GM18909 (cell line): ENCODE results near the gene GLI1.
"Not testable (repeated sequence)": the region's sequence is repeated elsewhere in the genome, so short reads cannot be mapped to it uniquely, and the experiment has no call there.

Experiments
- ATAC-seq: cut with Tn5 transposase; IDR thresholded peaks from one replicate; pipeline ENCODE4 v1.9.1; 2021; ENCODE audit warnings: mild to moderate bottlenecking; ENCODE audit not compliant: unreplicated experiment, poor library complexity

The GLI1 gene

DNA sequence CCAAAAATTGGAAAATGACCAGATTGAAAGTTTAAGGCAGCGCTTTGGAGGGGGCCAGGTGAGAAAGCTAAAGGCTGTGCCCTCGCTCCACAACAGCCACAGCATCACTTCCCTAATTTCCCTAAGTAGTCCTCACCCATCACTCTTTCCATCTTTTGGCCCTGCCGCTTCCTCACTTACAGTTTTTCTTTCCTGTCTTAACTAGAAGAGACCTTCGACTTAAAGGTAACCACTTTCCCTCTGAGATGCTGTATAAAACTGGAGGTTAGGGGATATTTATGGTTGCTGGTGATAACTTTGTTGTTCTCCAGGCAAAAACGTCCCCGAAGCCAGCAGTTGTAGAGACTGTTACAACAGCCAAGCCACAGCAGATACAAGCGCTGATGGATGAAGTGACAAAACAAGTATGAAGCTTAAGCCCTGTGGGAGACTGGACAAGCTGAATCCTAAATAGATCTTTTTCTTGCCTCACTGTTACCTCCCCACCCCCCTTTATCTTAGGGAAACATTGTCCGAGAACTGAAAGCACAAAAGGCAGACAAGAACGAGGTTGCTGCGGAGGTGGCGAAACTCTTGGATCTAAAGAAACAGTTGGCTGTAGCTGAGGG, 56.5 kb downstream of the GLI1 start:
- no peak for ATAC-seq

DNA sequence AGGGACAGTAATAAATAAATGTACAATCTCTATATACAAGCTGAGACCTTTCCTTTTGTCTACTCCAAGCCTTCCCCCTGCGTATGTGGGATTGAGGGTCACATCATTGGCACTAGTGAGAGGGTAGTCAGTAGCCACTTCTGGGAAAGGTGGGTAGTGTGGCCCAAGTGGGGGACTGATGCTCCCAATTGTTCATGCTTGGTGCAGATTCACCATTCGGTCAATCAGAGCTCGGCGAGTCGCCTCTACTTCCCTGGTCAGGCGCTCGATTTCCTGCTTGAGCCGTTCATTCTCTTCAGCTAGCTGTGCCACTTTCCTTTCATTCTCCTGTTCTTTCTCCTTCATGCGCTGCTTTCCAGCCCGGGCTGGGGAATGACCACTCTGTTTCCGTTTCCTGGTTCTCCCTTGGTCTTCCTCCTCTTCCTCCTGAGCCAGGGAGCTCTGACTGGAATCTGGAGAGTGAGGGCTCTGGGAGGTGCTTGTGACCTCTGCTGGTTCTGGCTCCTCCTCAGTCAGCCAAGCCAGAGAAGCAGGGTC, 57.1 kb downstream of the GLI1 start:
- ATAC-seq, result no peak

DNA sequence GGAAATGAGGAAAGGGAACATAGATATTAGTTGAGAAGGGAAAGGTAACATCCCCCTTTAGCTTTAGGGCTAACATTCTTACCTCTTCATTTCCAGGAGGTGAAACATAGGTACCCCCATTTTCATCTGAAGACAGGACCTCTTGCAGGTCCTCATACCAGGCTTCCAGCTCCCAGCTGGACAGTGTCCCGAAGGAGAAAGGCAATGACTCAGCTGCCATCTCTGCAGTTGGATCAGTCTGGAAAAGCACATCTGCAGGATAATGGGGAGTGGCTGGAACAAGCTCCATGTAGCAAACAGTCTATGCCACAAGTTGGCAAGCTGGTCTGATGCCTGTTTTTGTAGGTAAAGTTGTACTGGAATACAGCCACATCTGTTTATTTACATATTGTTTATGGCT, 57.6 kb downstream of the GLI1 start:
- no peak for ATAC-seq

DNA sequence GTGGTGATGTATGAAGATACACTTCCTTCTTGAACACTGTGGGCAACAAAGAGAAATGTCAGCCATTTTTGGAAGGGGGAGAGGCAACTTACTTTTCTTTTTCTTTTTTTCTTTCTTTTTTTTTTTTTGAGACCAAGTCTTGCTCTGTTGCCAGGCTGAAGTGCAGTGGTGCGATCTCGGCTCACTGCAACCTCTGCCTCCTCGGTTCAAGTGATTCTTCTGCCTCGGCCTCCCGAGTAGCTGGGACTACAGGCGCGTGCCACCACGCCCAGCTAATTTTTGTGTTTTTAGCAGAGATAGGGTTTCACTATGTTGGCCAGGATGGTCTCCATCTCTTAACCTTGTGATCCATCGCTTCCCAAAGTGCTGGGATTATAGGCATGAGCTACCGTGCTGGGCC, 58.1 kb downstream of the GLI1 start:
- not testable (repeated sequence) for ATAC-seq

DNA sequence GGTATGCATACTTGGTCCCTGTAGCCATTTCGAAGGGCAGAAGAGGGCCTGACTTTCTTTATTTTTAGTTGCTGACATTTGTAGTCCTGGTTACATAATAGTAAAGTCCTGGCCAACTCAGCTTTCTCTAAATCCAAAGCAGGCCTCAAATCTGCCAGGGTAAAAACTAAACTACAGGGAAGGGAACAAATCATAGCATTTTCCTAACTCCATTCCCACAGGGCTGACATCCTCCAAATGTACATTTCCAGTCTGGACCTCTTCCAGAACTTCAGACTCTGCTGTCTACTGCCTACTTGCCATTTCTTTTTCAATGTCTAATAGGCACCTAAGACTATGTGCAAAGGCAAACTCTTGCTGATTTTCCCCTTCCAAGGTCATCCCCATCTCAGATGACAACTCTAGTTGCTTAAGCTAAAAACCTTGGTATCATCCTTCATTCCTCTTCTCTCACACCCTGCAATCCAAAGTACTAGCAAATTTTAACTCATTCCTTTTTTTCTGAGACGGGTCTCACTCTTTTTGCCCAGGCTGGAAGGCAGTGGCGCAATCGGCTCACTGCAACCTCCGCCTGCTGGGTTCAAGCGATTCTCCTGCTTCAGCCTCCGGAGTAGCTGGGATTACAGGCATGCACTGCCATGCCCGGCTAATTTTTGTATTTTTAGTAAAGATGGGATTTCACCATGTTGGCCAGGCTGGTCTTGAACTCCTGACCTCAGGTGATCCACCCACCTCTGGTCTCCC, 58.8 kb downstream of the GLI1 start:
- no peak for ATAC-seq

DNA sequence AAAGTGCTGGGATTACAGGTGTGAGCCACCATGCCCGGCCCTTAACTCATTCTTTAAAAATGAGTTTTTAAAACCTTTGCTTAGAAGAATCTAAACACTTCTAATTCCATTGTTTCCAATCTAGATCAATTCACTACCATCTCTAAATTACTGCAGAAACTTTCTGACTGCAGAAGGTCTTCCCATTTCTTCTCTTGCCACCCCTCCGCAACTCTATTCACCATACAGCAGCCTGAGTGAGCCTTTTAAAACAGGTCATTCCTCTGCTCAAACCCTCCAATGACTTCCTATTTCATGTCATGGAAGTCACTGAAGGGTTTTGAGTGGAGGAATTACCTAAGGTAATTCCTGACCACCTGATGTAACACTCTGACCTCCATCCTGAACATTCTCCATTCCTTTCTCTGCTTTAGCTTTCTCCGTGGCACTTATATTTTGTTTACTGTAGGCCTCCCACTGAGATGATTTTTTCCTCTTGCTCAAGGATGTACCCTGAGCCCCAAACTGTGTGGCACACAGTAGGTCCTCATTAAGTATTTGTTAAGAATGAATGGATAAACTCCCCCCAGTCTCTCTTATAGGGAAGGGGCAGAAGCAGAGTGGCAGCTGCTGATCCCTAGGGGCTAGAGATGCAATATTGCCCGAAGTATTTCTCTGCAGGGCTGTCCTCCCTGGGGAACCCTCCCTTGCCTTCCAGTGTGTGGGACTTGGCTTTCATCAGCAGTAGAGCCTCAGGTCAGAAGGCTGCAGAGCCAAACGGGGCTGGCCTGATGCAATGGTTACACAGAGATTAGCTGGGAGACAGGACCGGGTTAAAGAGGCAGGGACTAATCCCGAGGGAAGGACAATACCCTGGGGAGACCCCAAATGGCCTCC, 59.6 kb downstream of the GLI1 start:
- ATAC-seq, result no peak

DNA sequence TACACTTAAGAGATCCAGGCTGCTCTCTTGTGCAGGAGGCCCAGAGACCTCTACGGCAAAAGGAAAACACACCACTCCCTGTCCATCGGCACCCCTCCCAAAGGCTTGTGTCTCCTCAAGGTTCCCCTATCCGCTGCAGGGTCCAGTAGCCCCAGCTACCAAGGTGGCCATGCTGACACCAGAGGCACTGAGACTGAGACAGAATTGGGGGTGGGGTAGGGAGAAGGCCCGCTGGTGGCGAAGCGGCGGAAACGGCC, 60.1 kb downstream of the GLI1 start:
- peak; percentile 6 for ATAC-seq

DNA sequence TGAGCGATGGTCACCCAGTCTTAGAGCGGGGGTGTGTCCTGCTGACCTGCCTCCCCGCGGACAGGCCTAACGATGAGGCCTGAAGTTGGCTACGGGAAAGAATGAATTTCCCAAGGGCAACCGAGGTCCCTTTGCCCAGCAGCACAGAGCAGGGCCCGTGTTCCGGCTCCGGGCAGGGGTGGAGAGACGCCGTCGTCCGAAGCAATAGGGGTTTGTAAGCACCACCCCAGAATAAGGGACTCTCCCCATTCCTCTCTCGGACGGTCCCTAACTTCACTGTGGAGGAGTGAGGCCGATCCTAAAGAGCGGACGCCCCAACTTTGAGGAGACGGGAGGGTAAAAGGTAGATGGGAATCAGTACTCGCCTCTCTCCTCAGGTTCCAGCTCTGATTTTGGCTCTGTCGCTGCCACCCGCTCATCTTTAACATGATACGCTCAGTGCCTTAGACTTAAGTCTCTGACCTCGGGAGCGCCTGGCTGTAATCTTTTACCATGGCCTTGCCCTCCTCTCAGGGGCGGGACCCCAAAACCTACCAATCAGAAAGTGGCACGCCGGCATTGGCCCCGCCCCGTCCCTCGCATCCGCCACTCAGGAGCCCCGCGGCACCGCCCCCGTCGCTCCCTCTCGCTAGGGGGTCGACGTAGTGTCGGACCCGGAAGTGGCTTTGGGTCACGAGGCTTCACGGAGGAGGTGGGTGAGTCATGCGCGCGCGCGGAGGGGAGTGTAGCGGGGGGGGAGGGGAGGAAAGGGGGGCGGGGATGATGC, 60.7 kb downstream of the GLI1 start, which contains the start of gene DDIT3:
DDIT3 (minus strand) TSS at position 462 of the 766 bp plus-strand sequence. CDS start 3,108 bp downstream, outside the sequence.
- peak; percentile 75 for ATAC-seq

DNA sequence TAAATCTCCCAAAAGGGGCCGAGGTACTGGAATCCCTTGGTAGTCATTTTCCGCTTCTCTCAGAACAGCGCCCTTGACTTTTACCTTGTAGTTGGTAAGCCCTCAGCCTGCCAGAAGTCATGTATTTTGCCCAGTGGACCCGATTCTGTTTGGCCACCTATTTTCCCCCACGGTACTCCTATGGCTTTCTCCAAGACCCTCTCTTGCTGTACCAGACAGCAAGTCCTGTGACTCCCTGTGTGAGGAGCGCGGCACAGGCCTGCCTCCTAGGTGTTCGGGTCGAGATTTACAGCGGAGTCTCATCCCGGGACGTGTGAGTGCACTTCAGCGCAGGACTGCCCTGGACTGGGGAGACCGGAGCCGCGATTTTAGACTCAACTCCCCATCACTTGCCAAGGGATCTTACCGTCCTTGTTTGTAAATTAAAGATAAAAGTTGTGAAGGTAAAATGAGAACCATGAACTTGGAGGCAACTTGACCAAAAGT, 62.0 kb downstream of the GLI1 start:
- ATAC-seq, result no peak
